Measurements from ENCODE around the gene DMXL2.

- TF ChIP-seq, protein P1, sequence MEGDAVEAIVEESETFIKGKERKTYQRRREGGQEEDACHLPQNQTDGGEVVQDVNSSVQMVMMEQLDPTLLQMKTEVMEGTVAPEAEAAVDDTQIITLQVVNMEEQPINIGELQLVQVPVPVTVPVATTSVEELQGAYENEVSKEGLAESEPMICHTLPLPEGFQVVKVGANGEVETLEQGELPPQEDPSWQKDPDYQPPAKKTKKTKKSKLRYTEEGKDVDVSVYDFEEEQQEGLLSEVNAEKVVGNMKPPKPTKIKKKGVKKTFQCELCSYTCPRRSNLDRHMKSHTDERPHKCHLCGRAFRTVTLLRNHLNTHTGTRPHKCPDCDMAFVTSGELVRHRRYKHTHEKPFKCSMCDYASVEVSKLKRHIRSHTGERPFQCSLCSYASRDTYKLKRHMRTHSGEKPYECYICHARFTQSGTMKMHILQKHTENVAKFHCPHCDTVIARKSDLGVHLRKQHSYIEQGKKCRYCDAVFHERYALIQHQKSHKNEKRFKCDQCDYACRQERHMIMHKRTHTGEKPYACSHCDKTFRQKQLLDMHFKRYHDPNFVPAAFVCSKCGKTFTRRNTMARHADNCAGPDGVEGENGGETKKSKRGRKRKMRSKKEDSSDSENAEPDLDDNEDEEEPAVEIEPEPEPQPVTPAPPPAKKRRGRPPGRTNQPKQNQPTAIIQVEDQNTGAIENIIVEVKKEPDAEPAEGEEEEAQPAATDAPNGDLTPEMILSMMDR (IDR thresholded peaks at IDR 0.05 in 8 of 11, conservative IDR thresholded peaks at IDR 0.05 in 3 of 11): no peak
- TF ChIP-seq POLR2A (IDR thresholded peaks at IDR 0.05) (no peak), POLR2AphosphoS5 (IDR thresholded peaks at IDR 0.05) (no peak)
Observed at GRCh38 chr15:51438526-51438925, 184.0 kb downstream of the DMXL2 start.

All from spleen (tissue), 7 donors.